Measurements from ENCODE around the gene KCNN1. TPM values are rescaled to one million over a fixed set of nuclear protein-coding genes. Genes with fewer than 3 reads are reported as not detected.
"Not testable (repeated sequence)": the region's sequence is repeated elsewhere in the genome, so short reads cannot be mapped to it uniquely, and the experiment has no call there.

Gene KCNN1
- under 1 TPM in 1 of 2 experiments, not detected in 1; 0.34 TPM for total RNA-seq

GRCh38 chr19:17966550-17967256, at the start of gene KCNN1:
Gene KCNN1, plus strand, starts transcription at chr19:17967107. Its CDS starts 6,782 bp downstream, at chr19:17973889.
- no peaks in the 10 kb centered on the region for H3K9me3 Mint-ChIP-seq
- H3K36me3 Mint-ChIP-seq, result no peaks in the 10 kb centered on the region
- H3K27me3 Mint-ChIP-seq, result peaks cover 49% of the 10 kb centered on the region
- H3K4me1 Mint-ChIP-seq, result peaks cover 7% of the 10 kb centered on the region
- peak within 1 kb of the TSS; percentile 50 for H3K4me3 Mint-ChIP-seq
- no peak for DNase-seq
- H3K27ac Mint-ChIP-seq, result no peak within 1 kb of the TSS

GRCh38 chr19:17918151-17918550, 48.8 kb upstream of the KCNN1 start:
- not testable (repeated sequence) for H3K36me3 Mint-ChIP-seq, H3K27ac Mint-ChIP-seq, DNase-seq, H3K4me3 Mint-ChIP-seq, H3K4me1 Mint-ChIP-seq, H3K27me3 Mint-ChIP-seq, H3K9me3 Mint-ChIP-seq

GRCh38 chr19:17919122-17919521, 47.8 kb upstream of the KCNN1 start:
- H3K27ac Mint-ChIP-seq, H3K4me3 Mint-ChIP-seq, H3K4me1 Mint-ChIP-seq, DNase-seq, H3K36me3 Mint-ChIP-seq, H3K27me3 Mint-ChIP-seq, H3K9me3 Mint-ChIP-seq: not testable (repeated sequence)

- no peak for DNase-seq
- Mint-ChIP-seq H3K9me3 (no peaks in the 10 kb centered on the region), H3K27ac (no peak overlapping the region), H3K36me3 (no peaks in the 10 kb centered on the region), H3K27me3 (peaks cover 10% of the 10 kb centered on the region), H3K4me1 (no peaks in the 10 kb centered on the region), H3K4me3 (no peak overlapping the region)
These were observed 46.4 kb upstream of the KCNN1 start for GRCh38 chr19:17920527-17920926.

GRCh38 chr19:17922138-17922537, 44.8 kb upstream of the KCNN1 start:
- DNase-seq, result no peak
- Mint-ChIP-seq H3K27me3 (peaks cover 16% of the 10 kb centered on the region), H3K4me1 (no peaks in the 10 kb centered on the region), H3K4me3 (no peak overlapping the region), H3K27ac (no peak overlapping the region), H3K36me3 (no peaks in the 10 kb centered on the region), H3K9me3 (no peaks in the 10 kb centered on the region)

- Mint-ChIP-seq H3K4me1 (no peaks in the 10 kb centered on the region), H3K27me3 (peaks cover 14% of the 10 kb centered on the region), H3K4me3 (no peak overlapping the region), H3K9me3 (no peaks in the 10 kb centered on the region), H3K27ac (no peak overlapping the region), H3K36me3 (no peaks in the 10 kb centered on the region)
- DNase-seq, result no peak
These were observed 40.9 kb upstream of the KCNN1 start for GRCh38 chr19:17926044-17926443.

- Mint-ChIP-seq H3K9me3 (no peaks in the 10 kb centered on the region), H3K4me3 (no peak overlapping the region), H3K4me1 (peaks cover 12% of the 10 kb centered on the region), H3K27ac (no peak overlapping the region), H3K27me3 (peaks cover 14% of the 10 kb centered on the region), H3K36me3 (no peaks in the 10 kb centered on the region)
- DNase-seq, result no peak
These were observed 37.9 kb upstream of the KCNN1 start for GRCh38 chr19:17929056-17929455.

- H3K36me3 Mint-ChIP-seq, result no peaks in the 10 kb centered on the region
- H3K9me3 Mint-ChIP-seq, result no peaks in the 10 kb centered on the region
- DNase-seq, result peak; percentile 32
- peak overlapping the region; percentile 43 for H3K4me3 Mint-ChIP-seq
- peaks cover 12% of the 10 kb centered on the region for H3K4me1 Mint-ChIP-seq
- peak overlapping the region; percentile 74 for H3K27ac Mint-ChIP-seq
- H3K27me3 Mint-ChIP-seq, result peaks cover 7% of the 10 kb centered on the region
These were observed 35.2 kb upstream of the KCNN1 start for GRCh38 chr19:17931532-17932191.

- Mint-ChIP-seq H3K4me3 (peak within 1 kb of the TSS; percentile 95), H3K4me1 (peaks cover 12% of the 10 kb centered on the region), H3K27ac (peak within 1 kb of the TSS; percentile 96), H3K9me3 (no peaks in the 10 kb centered on the region), H3K36me3 (no peaks in the 10 kb centered on the region), H3K27me3 (peaks cover 3% of the 10 kb centered on the region)
- peak; percentile 95 for DNase-seq
These were observed 34.2 kb upstream of the KCNN1 start, which contains the start of gene CCDC124 for GRCh38 chr19:17932485-17933338. Gene CCDC124, plus strand, starts transcription at chr19:17933015. Its CDS starts 3,406 bp downstream, at chr19:17936421.

GRCh38 chr19:17933414-17934129, 33.3 kb upstream of the KCNN1 start:
- DNase-seq, result no peak
- Mint-ChIP-seq H3K9me3 (no peaks in the 10 kb centered on the region), H3K27me3 (peaks cover 3% of the 10 kb centered on the region), H3K36me3 (peaks cover 3% of the 10 kb centered on the region), H3K4me3 (peak overlapping the region; percentile 95), H3K4me1 (peaks cover 12% of the 10 kb centered on the region), H3K27ac (peak overlapping the region; percentile 96)

GRCh38 chr19:17936379-17936778, 30.5 kb upstream of the KCNN1 start:
- DNase-seq, result no peak
- Mint-ChIP-seq H3K9me3 (no peaks in the 10 kb centered on the region), H3K4me1 (peaks cover 12% of the 10 kb centered on the region), H3K27ac (no peak overlapping the region), H3K27me3 (no peaks in the 10 kb centered on the region), H3K36me3 (peaks cover 9% of the 10 kb centered on the region), H3K4me3 (no peak overlapping the region)

- peaks cover 9% of the 10 kb centered on the region for H3K36me3 Mint-ChIP-seq
- H3K4me1 Mint-ChIP-seq, result peaks cover 6% of the 10 kb centered on the region
- no peak for DNase-seq
- no peak overlapping the region for H3K4me3 Mint-ChIP-seq
- H3K9me3 Mint-ChIP-seq, result no peaks in the 10 kb centered on the region
- no peaks in the 10 kb centered on the region for H3K27me3 Mint-ChIP-seq
- no peak overlapping the region for H3K27ac Mint-ChIP-seq
These were observed 29.5 kb upstream of the KCNN1 start for GRCh38 chr19:17937371-17937900.

- no peaks in the 10 kb centered on the region for H3K27me3 Mint-ChIP-seq
- peaks cover 9% of the 10 kb centered on the region for H3K36me3 Mint-ChIP-seq
- peak; percentile 79 for DNase-seq
- no peak overlapping the region for H3K4me3 Mint-ChIP-seq
- H3K27ac Mint-ChIP-seq, result no peak overlapping the region
- no peaks in the 10 kb centered on the region for H3K9me3 Mint-ChIP-seq
- H3K4me1 Mint-ChIP-seq, result peaks cover 6% of the 10 kb centered on the region
These were observed 28.6 kb upstream of the KCNN1 start for GRCh38 chr19:17938092-17938845.

GRCh38 chr19:17942181-17942580, 24.7 kb upstream of the KCNN1 start:
- Mint-ChIP-seq H3K4me3 (no peak overlapping the region), H3K9me3 (no peaks in the 10 kb centered on the region), H3K27ac (no peak overlapping the region), H3K4me1 (peaks cover 8% of the 10 kb centered on the region), H3K27me3 (no peaks in the 10 kb centered on the region), H3K36me3 (peaks cover 9% of the 10 kb centered on the region)
- DNase-seq, result no peak

All from activated naive CD8-positive, alpha-beta T cell treated with anti-CD3 and anti-CD28 coated beads for 36 hours (primary cell).